ENCODE results near the gene ACSBG1. TPM values are rescaled to one million over a fixed set of nuclear protein-coding genes. Genes with fewer than 3 reads are reported as not detected.
A peak's percentile ranks its signal among the peaks of the same experiment; 100 is the strongest.

The ACSBG1 gene
- total and polyA plus RNA-seq, 2 of the 8 experiments (the other 6 are each of a cell fraction or from before 2014, with no cell fraction given) = 5.4 to 7.1 TPM

DNA sequence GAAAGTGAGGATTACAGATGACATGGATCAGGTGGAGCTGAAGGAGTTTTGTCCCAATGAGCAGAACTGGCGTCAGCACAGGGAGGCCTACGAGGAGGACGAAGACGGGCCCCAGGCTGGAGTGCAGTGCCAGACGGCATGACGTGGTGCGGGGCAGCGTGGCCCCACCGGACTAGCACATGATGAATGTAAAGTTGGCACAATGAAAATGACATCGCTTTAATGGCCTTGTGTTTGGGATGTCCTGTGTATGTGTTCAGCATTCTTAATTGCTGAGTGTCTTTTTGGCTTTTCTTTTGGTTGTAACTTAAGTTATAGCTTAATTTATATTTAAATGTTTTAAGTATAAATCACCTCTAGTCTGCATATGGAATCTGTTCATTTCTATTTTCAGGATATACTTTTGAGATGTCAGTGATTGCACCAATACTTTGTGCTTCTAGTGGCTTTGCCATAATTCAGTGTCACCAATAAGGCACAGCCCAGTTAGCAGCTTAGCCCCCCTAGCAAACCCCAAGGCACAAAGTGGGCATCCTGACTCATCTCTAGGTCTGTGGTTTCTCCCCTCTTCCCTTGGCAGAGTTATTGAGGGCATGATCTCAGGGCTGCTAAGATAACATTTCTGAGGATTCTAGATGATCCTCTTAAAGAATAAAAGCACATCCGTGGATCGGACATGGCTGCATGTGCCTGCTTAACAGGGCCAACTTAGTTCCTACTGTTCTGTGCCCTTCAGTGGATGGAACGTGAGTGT is 46.1 kb upstream of the ACSBG1 start:
- no peak overlapping the region for H3K23ac ChIP-seq (ENCODE audit: insufficient read length)
- ChIA-PET CTCF (ENCODE audit: partially characterized antibody) (interaction anchor here (0.9 to 1.7 kb wide), 5 partner anchors 11 to 143 kb away, joined by 3 to 5 read pairs (median 4); no protein-coding TSS in a partner anchor), POLR2A (ENCODE audit: partially characterized antibody) (interaction anchor here (1.0 to 1.3 kb wide), 4 partner anchors 8 to 15 kb away, joined by 3 to 4 read pairs (median 4); no protein-coding TSS in a partner anchor)
- no peak overlapping the region for H2BK5ac ChIP-seq (ENCODE audit: low read depth, low read length)
- no peak overlapping the region for H3K4me3 ChIP-seq (ENCODE audit: extremely low read depth in 1 of 4, insufficient read depth in 2 of 4, low read depth in 3 of 4, low read length in 4 of 4)
- DNase-seq (ENCODE audit: low read depth in 1 of 2, low spot score in 2 of 2) (no peak), FAIRE-seq (no peak)
- H3K9me3 ChIP-seq (ENCODE audit: insufficient read depth in 2 of 2, low read depth in 1 of 2, low read length in 1 of 2) = no peaks in the 10 kb centered on the region
- H3K27me3 ChIP-seq (replicated peaks in 1 of 4; ENCODE audit: control insufficient read depth in 3 of 4, extremely low read depth in 1 of 4, insufficient read depth in 3 of 4, low read length in 3 of 4) = no peaks in the 10 kb centered on the region
- no peak overlapping the region for H4K5ac ChIP-seq (ENCODE audit: insufficient read length, low read depth, low read length)
- H3K14ac ChIP-seq (ENCODE audit: insufficient read length) = no peak overlapping the region
- no peak overlapping the region for H3K4ac ChIP-seq (replicated peaks; ENCODE audit: insufficient read length, low read depth, low read length)
- H4K8ac ChIP-seq (ENCODE audit: extremely low read depth, insufficient read depth, low read length) = no peak overlapping the region
- no peak overlapping the region for H2BK120ac ChIP-seq (replicated peaks; ENCODE audit: low read depth, low read length)
- no peak overlapping the region for H4K91ac ChIP-seq (replicated peaks; ENCODE audit: insufficient read length, low read length)
- no peak overlapping the region for H2BK12ac ChIP-seq (ENCODE audit: low read depth, low read length)
- WGBS, 2 experiments (ENCODE audit: extremely low coverage in 1 of 2, insufficient coverage in 1 of 2, insufficient read length in 1 of 2, insufficient replicate concordance in 2 of 2, low coverage in 1 of 2, low lambda C conversion rate in 2 of 2, missing lambda C conversion rate in 1 of 2) = 83% methylated on average over 13 of the region's 13 CpGs; no CpG with 5 or more reads in 1 of the 2 experiments
- no peak overlapping the region for H2AK5ac ChIP-seq (ENCODE audit: low read depth, low read length)
- H2BK15ac ChIP-seq (ENCODE audit: low read length) = no peak overlapping the region
- H2AFZ ChIP-seq (ENCODE audit: low read length) = no peak overlapping the region
- H3K36me3 ChIP-seq (ENCODE audit: control insufficient read depth in 2 of 4, insufficient read depth in 4 of 4, low read length in 3 of 4) = peaks cover 0 to 12% (median 5%) of the 10 kb centered on the region in 4 experiments; a peak in 5 of 8 replicates
- H3K9ac ChIP-seq (replicated peaks in 1 of 4; ENCODE audit: extremely low read depth in 1 of 4, low read depth in 3 of 4, low read length in 3 of 4) = peak overlapping the region in 1 of 4 experiments; percentile 35; a peak in 1 of 7 replicates
- no peaks in the 10 kb centered on the region for H3K79me2 ChIP-seq (ENCODE audit: control insufficient read depth in 1 of 2, insufficient read depth in 2 of 2, low read length in 2 of 2)
- no peak overlapping the region for H3K27ac ChIP-seq (ENCODE audit: low read depth, low read length)
- no peaks in the 10 kb centered on the region; a peak in 1 of 7 replicates for H3K4me1 ChIP-seq (replicated peaks in 1 of 4; ENCODE audit: control insufficient read depth in 3 of 4, insufficient read depth in 4 of 4, low read length in 3 of 4)
- H3K56ac ChIP-seq (replicated peaks; ENCODE audit: insufficient read length, low read depth, low read length) = no peak overlapping the region
- no peak overlapping the region for H2BK20ac ChIP-seq (ENCODE audit: low read length)
- H4K20me1 ChIP-seq (replicated peaks in 1 of 2; ENCODE audit: control insufficient read depth in 1 of 2, insufficient read depth in 2 of 2, low read length in 2 of 2) = no peaks in the 10 kb centered on the region
- no peak overlapping the region for H3K18ac ChIP-seq (ENCODE audit: extremely low read depth, low read length)
- no peaks in the 10 kb centered on the region for H3K23me2 ChIP-seq (ENCODE audit: low read depth, low read length)
- no peaks in the 10 kb centered on the region for H3K79me1 ChIP-seq (ENCODE audit: low read depth, low read length)
- H3K4me2 ChIP-seq (ENCODE audit: insufficient read depth in 1 of 2, low read depth in 2 of 2, low read length in 2 of 2) = no peak overlapping the region
- TF ChIP-seq EP300 (IDR thresholded peaks at IDR 0.05; ENCODE audit: borderline replicate concordance in 1 of 2, low read depth in 2 of 2, low read length in 2 of 2) (no peak), RNF2 (IDR thresholded peaks at IDR 0.05; ENCODE audit: borderline replicate concordance, low read depth, low read length, missing control alignments, poor library complexity, severe bottlenecking) (no peak), YY1 (IDR thresholded peaks at IDR 0.05; ENCODE audit: low read depth, low read length) (no peak), CBX5 (IDR thresholded peaks at IDR 0.05; ENCODE audit: low read depth, low read length) (no peak), CBX8 (IDR thresholded peaks at IDR 0.05; ENCODE audit: borderline replicate concordance, low read depth, low read length) (no peak), CHD2 (IDR thresholded peaks at IDR 0.05; ENCODE audit: low read length) (no peak)

Data from H1 (cell line).